ENCODE results near the gene ARPC5.

Gene ARPC5

GRCh38 chr1:183635606-183636333, at the start of gene ARPC5:
Gene ARPC5, minus strand, starts transcription at chr1:183635783. Its CDS starts 124 bp downstream, at chr1:183635659.
- in situ Hi-C loops (cut with HindIII; ENCODE audit: low sequenced_read_pairs): no loop called here

DNA sequence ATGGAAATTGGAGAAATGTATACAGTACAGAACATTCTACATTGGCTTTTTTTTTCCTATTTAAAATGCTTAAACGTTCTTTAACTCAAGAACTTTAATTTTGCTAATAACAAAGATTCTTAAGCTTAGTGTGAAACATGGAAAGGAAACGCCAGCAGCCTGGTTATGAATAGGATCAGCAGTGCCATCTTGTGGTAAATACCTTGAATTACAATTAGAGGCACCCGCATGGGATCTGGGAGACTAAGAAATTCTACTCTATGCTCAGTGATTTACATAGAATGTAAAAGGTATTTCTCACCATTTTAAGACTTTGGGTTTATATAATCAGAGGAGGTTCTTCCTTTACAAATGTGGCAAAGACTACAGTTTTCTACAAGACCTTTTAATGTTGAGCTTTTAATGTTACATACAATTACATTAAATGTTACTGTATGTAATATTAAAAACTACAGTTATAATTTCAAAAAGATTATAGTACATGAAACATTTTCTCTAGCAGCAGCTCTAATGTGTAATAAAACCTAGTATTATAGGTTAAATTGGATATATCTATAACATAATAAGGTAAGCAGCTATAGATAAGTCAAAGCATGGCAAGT, 49.6 kb upstream of the ARPC5 start:
- in situ Hi-C loops (cut with HindIII; ENCODE audit: low sequenced_read_pairs): loop anchor here (25.0 kb wide), 1 partner anchor 227 kb away; no protein-coding TSS in a partner anchor

DNA sequence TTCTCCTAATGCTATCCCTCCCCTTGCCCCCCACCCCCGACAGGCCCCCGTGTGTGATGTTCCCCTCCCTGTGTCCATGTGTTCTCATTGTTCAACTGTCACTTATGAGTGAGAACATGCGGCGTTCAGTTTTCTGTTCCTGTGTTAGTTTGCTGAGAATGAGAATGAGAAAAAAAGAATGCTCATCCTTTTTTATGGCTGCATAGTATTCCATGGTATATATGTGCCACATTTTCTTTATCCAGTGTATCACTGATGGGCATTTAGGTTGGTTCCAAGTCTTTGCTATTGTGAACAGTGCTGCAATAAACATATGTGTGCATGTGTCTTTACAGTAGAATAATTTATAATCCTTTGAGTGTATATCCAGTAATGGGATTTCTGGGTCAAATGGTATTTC, 43.8 kb upstream of the ARPC5 start:
- in situ Hi-C loops (cut with HindIII; ENCODE audit: low sequenced_read_pairs): loop anchor here (25.0 kb wide), 1 partner anchor 233 kb away; no protein-coding TSS in a partner anchor

DNA sequence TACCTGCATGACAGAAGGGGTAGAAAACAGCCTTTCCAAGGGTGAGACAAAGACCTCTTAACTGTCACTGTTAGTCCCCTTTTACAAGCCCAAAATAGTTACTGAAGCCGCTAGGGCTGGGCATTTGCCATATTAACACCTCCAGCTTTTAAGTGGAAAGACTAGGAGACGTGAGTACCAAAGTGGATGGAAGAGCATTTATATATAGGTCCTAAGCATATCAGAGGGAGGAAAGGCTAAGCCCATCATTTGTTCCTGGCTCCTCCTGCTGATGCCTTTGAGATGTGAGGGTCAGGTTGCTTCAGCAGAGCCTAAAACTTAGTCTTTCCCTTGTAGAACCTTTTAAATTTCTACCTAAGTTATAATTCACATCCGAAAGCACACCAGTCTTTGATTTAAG, 43.2 kb upstream of the ARPC5 start:
- in situ Hi-C loops (cut with HindIII; ENCODE audit: low sequenced_read_pairs): loop anchor here (25.0 kb wide), 1 partner anchor 233 kb away; no protein-coding TSS in a partner anchor

DNA sequence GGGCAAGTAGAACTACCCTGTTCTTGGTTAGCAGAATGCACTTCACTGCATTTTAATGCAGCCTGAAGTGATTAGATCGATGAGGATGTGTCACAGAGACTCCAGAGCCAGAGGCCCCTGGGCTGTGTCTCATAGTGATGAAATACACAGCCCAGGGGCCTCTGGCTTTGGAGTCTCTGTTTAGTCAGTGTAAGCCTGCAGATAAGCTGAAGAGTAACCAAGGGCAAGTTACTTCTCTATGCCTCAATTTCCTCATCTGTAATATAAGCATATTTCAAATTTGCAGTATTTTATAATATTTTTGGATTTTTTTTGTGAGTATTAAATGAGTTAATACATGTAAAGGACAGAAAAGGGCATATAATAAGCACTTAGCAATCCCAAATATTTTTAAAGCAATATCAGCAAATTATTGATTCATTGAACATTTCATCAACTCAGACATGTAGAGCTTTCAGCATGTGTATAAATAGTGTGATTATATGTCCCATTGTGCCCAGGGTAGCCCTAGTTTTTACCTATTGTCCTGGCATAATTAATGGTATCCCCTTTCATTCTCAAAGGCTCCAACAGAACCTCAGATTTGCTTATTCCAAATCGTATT, 41.1 kb upstream of the ARPC5 start:
- in situ Hi-C loops (cut with HindIII; ENCODE audit: low sequenced_read_pairs): loop anchor here (25.0 kb wide), 1 partner anchor 236 kb away; no protein-coding TSS in a partner anchor

GRCh38 chr1:183675883-183676585, 40.5 kb upstream of the ARPC5 start:
- in situ Hi-C loops (cut with HindIII; ENCODE audit: low sequenced_read_pairs): loop anchor here (25.0 kb wide), 1 partner anchor 236 kb away; no protein-coding TSS in a partner anchor

DNA sequence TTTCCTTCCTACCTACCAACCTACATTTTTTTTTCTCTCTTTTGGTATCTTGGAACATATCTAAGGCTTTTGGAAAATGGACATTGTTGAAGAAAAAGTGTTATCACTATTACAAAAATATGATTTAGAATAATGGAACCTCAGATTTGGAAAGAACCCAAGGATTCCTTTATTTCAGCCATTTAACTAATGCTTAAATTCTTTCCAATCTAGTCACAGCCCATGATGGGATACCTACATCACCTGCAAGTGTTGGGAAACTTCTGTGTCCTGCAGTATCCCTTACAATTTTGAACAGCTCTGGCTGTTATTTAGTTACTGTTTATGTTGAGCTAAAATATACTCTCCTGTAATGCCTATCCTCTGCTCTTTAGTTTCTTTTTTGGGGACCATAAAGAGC, 39.8 kb upstream of the ARPC5 start:
- in situ Hi-C loops (cut with HindIII; ENCODE audit: low sequenced_read_pairs): loop anchor here (25.0 kb wide), 1 partner anchor 237 kb away; no protein-coding TSS in a partner anchor

- in situ Hi-C loops (cut with HindIII; ENCODE audit: low sequenced_read_pairs): loop anchor here (25.0 kb wide), 1 partner anchor 237 kb away; no protein-coding TSS in a partner anchor
Measured at GRCh38 chr1:183674886-183675285, 39.3 kb upstream of the ARPC5 start.

- in situ Hi-C loops (cut with HindIII; ENCODE audit: low sequenced_read_pairs): no loop called here
Measured at GRCh38 chr1:183674339-183674738, 38.8 kb upstream of the ARPC5 start.

DNA sequence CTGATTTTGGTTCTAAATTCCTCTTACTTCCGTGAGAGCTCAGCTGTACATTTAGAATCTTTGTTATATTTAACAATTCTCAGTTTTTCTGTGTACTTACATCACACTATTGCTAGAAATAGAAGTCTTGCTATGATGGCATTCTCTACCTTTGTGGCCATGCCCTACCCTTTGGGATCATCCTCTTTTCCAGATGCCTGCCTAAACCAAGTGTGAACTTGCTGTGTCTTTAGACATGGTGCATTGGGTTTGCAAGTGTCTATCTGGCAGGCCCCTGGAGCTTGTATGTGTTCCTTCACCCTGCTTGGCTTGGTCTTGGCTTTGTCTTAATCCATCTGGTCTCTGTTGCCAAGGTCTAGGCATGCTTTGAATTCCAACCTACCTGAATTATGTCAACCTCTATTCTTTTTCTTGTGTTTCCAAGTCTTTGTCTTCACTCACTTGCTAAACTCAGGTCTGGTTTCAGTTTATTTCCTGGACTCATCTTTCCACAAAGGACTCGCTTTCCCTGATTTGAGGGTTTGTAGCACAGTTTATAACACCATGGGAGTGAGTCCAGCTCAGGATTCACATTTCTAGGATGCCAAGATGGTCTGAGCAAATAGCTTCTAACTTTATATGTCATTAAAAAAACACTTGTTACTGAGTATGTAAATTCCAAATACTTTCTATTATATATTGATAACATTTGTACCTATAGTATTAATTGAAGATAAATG, 38.2 kb upstream of the ARPC5 start:
- in situ Hi-C loops (cut with HindIII; ENCODE audit: low sequenced_read_pairs): no loop called here

DNA sequence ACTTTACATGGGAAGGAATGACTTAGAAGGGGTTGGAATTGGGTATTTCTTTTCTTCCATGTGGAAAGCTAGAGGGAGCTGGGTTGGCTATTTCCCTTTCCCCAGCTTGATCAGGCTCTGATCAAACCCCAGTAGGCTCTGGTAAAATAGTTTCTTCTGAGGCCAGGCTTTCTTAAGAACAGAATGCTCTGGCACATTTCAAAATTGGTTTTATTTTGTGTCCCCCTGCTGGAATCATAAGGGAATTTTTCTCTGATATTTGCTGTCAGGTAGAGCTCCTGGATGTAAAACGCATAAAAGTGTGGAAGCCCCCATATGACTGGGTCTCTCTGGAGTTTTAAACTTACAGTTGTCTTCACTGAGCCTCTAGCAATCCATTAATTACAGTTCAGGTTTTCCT, 34.6 kb upstream of the ARPC5 start:
- in situ Hi-C loops (cut with HindIII; ENCODE audit: low sequenced_read_pairs): no loop called here

- in situ Hi-C loops (cut with HindIII; ENCODE audit: low sequenced_read_pairs): no loop called here
Measured at GRCh38 chr1:183656355-183656754, 20.8 kb upstream of the ARPC5 start.

- in situ Hi-C loops (cut with HindIII; ENCODE audit: low sequenced_read_pairs): no loop called here
Measured at GRCh38 chr1:183655562-183656075, 20.0 kb upstream of the ARPC5 start.

DNA sequence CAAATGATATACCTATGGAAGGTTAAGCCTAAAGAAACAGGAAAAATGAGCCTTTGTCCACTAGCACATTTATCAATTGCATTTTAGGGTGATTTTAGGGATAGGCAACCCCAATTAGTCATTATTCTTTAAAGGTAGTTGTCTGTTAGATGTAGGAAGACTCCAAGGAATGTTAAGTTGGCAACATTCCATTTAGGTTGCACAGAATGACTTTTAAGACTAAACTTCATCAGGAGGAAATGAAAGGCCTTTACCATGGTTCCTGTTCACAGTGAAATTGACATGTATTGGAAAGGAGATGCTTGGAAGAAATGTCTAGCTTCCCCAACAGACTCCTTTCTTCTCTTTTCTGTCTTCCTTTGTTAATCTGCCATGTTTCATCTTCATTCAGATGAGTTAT, 19.1 kb upstream of the ARPC5 start:
- in situ Hi-C loops (cut with HindIII; ENCODE audit: low sequenced_read_pairs): no loop called here

GRCh38 chr1:183653876-183654451, 18.4 kb upstream of the ARPC5 start:
- in situ Hi-C loops (cut with HindIII; ENCODE audit: low sequenced_read_pairs): no loop called here

GRCh38 chr1:183653462-183653794, 17.8 kb upstream of the ARPC5 start:
- in situ Hi-C loops (cut with HindIII; ENCODE audit: low sequenced_read_pairs): no loop called here

GRCh38 chr1:183652547-183653461, 17.2 kb upstream of the ARPC5 start, which contains the start of gene APOBEC4:
Gene APOBEC4, minus strand, starts transcription at chr1:183653316. Its CDS starts 4,535 bp downstream, at chr1:183648781.
- in situ Hi-C loops (cut with HindIII; ENCODE audit: low sequenced_read_pairs): no loop called here

- in situ Hi-C loops (cut with HindIII; ENCODE audit: low sequenced_read_pairs): no loop called here
Measured at GRCh38 chr1:183652107-183652506, 16.5 kb upstream of the ARPC5 start.

- in situ Hi-C loops (cut with HindIII; ENCODE audit: low sequenced_read_pairs): no loop called here
Measured at GRCh38 chr1:183651612-183652011, 16.0 kb upstream of the ARPC5 start.
